HG03457 (cell line): ENCODE data around the gene PRR27.

Experiments
- ATAC-seq: cut with Tn5 transposase; IDR thresholded peaks from one replicate; pipeline ENCODE4 v1.9.1; 2021; ENCODE audit warnings: moderate number of reproducible peaks; ENCODE audit not compliant: unreplicated experiment

The PRR27 gene

GRCh38 chr4:70153937-70154336, at the start of gene PRR27:
Gene PRR27 (plus strand): TSS chr4:70154237. CDS start chr4:70154376, 139 bp downstream.
- no peak for ATAC-seq

DNA sequence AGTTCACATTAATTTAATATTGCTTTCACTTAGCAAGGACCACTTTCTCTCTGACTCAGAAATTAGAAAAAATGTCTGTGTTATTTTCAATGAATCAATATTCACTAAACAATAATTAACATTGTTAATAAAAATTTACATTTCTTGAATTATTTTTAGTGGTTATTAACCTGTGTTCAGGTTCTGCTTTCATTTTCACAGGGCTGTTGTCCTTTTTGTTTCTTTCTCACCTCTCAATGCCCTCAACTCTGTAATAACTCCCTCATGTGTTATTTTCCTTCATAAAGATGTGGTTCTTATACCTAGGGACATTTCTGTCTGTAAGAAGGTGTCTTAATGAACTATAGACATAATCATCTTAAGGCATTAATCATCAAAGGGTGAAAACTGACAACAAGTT, 43.1 kb upstream of the PRR27 start:
- ATAC-seq: peak; percentile 58

DNA sequence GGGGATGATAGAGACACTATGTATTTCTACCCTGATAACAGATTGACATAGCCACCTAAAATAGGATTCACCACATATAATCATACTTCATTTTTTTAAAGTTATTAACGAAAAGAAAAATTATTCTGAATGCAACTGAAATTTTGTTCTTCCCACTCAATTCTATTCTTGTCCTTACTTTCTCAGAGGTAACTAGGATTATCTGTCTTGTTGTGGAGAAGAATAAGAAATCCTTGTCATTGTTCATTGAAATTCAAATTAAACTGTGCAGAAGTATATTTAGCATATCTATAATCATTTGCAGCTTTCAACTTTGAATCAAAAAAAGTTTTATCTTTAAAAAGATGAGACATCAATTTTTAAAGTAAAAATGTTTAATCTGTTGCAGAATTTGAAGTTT, 40.4 kb upstream of the PRR27 start:
- no peak for ATAC-seq

- no peak for ATAC-seq
Observed at GRCh38 chr4:70114096-70114495, 39.9 kb upstream of the PRR27 start.

DNA sequence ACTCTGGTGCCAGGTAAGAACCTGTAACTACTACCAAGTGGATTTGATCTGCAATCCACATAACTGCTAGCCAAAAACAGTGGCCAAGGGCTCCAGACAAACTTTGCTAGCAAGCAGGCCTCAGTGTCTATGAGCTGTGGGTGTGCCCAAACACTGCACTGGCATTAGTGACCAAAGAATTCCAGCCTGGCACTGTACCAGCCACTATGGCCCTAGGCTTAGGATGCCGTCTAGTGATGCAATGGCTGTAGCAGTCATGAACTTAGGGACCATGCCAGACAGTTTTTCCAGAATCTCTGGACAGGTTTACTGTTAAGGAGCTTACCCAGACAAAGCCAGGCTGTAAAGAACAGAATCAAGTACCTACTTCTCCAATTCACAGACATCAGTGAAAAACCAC, 33.7 kb upstream of the PRR27 start:
- no peak for ATAC-seq

DNA sequence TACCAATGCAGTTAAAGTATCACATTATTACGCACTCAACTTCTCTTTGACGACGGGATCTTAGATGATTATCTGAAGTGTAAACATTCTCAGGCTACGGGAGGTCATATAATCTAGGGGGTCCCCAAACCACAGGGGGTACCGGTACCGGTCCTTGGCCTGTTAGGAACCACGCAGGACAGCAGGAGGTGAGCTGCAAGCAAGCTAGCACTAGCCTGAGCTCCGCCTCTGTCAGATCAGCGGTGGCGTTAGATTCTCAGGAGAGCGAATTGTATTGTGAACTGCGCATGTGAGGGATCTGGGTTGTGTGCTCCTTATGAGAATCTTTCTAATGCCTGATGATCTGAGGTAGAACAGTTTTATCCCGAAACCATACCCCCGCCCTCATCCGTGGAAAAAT, 20.6 kb upstream of the PRR27 start:
- no peak for ATAC-seq

- no peak for ATAC-seq
Observed at GRCh38 chr4:70138751-70139150, 15.3 kb upstream of the PRR27 start.

GRCh38 chr4:70151271-70151670, 2.8 kb upstream of the PRR27 start:
- ATAC-seq: no peak

DNA sequence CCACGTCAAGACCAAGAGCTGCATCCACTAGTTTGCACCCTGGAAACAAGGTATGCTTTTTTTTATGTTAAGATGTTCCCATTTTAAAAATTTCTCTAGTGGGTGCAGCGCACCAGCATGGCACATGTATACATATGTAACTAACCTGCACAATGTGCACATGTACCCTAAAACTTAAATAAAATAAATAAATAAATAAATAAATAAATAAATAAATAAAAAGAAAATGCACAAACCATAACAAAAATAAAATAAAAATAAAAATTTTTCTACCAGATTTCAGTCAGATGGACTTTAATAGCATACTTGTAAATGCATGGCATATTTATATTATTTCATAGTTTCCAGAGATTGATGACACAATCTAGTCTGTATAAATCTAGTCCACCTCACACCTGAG, 1.9 kb upstream of the PRR27 start:
- no peak for ATAC-seq

GRCh38 chr4:70158576-70158975, 4.5 kb downstream of the PRR27 start:
- ATAC-seq: no peak

- ATAC-seq: no peak
Observed at GRCh38 chr4:70177090-70177489, 23.1 kb downstream of the PRR27 start.

GRCh38 chr4:70178075-70178660, 24.1 kb downstream of the PRR27 start:
- no peak for ATAC-seq

GRCh38 chr4:70179811-70180210, 25.8 kb downstream of the PRR27 start:
- no peak for ATAC-seq

DNA sequence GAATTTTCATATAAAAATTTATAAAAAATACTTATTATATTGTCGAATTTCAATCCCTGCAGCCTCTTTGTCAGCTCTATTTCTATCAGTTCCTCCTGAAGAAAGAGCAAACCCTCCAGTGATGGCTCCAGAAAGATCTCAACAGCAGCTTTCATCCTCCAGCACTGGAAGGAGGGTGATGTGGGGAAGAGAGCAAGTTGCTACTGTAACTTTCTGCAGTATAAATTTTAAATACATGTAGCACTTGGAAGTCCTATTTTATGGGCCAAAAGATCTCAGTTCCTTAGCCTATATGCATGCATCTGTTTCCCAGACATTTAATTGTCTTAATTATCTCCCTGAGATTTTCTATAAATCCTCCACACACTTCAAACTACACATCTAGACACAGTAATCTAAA, 27.8 kb downstream of the PRR27 start:
- no peak for ATAC-seq

DNA sequence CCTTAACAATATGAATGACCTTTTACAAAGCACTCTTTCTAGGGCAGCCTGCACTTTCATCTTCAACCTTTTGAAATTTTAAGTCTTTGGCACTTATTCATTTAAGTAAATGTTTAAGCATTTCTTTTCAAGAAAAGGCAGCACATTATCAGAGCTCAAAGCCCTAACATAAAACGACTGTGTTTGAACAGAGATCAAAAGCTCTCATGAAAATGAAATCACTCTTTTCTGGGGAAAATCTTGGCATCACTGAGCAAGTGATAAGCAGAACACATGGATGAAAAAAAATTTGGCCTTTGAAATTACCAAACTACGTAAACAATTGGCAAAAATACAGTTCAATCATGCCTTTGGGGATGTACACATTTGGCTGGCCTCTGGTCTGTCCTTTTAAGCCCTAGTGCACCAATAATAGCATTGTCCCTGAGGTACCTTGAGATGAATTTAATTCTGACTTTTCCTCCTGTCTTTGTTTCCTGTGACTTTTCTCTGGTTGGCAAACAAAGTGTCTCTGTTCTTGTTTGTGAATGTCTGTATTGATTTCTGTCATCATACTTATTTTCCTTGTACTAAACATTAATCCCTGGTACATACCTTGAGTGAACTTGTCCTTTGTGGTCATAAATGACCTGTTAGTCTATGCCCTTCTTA, 28.6 kb downstream of the PRR27 start:
- no peak for ATAC-seq

DNA sequence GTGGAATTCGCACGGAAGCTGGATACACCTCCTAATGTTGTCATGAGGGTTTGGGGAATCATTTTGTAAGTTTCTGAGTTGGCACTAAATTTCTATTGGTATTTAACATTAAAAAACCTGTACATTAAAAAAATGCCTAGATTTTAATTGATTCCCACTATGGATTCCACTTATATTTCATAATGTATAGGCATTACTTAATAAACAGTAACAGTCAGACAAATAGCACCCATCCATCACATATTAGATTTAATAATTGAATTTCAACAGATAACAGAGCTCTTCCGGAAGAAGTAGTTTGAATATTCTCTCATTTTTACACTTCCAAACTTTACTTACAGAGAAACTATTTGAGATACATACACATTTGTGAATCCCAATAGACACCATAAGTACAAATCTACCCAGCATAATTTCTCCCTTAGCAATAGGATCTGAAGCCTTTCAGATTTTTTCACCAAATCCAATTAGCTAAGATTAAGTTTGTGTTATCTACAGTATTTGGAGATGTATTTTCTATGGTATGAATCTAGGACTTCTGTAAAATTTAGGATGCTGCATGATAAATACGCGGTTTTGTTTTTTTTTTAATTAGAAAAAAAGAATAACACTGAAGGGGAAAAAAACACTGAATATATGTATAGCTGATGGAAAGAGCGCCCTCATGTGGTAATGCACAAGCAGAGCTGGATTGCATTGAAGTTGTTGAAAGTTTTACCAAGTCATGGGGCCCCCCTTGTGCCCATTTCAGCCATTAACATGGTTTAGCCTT, 29.3 kb downstream of the PRR27 start:
- ATAC-seq: peak; percentile 75

- no peak for ATAC-seq
Observed at GRCh38 chr4:70183940-70184246, 29.9 kb downstream of the PRR27 start.

DNA sequence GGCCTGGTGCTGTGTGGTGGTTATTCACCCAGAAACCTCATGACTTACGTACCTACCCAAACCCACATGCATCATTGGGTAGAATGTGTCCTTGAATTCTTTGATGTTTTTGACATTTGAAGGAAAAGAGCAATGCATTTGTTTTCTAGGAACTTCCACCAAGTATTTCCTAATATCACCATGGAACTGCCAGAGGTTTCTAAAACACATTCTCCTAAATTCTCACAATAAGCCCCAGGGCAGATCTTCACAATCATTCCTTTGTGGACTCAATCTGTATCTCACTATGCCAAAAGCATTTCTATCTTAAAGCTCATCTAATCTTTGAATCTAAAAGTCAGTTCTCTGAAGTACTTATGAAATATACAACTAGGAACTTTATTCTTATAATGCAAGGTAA, 33.2 kb downstream of the PRR27 start:
- ATAC-seq: no peak

- no peak for ATAC-seq
Observed at GRCh38 chr4:70190579-70190978, 36.5 kb downstream of the PRR27 start.

DNA sequence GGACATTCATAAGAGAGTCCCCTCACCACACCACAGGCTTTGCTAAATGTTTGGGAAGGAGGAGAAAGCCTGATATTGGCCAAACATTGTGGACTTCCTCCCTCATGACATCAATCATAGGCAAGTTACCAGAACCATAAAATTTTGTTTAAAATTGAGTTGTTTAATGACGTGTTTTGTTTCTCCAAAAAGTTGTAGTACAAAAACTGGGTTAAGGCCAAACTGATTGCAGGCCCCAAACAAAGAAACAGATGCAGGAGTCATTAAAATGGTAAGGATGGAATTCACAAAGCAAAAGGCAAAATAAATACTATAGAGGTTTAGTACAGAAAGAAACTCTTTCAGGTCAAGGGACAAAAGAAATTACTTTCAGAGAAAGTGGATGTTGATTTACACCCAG, 37.6 kb downstream of the PRR27 start:
- no peak for ATAC-seq

- ATAC-seq: no peak
Observed at GRCh38 chr4:70192895-70193294, 38.9 kb downstream of the PRR27 start.

GRCh38 chr4:70195425-70195824, 41.4 kb downstream of the PRR27 start, which contains the start of gene ODAM:
Gene ODAM (plus strand): TSS chr4:70195725. CDS start chr4:70196544, 819 bp downstream.
- ATAC-seq: no peak
